NCI-H345 treated with DMSO at 0.1 percent for 48 hours (cell line): ENCODE data around the gene PRDM12.

Experiments used
- DNase-seq: peaks from one replicate; lab custom pipeline; 2025; ENCODE audit not compliant: unreplicated experiment; lab: John Stamatoyannopoulos, UW

Gene PRDM12

GRCh38 chr9:130664251-130665028, at the start of gene PRDM12:
Gene PRDM12, plus strand, starts transcription at chr9:130664594. Its CDS starts 60 bp downstream, at chr9:130664654.
- no peak for DNase-seq

DNA sequence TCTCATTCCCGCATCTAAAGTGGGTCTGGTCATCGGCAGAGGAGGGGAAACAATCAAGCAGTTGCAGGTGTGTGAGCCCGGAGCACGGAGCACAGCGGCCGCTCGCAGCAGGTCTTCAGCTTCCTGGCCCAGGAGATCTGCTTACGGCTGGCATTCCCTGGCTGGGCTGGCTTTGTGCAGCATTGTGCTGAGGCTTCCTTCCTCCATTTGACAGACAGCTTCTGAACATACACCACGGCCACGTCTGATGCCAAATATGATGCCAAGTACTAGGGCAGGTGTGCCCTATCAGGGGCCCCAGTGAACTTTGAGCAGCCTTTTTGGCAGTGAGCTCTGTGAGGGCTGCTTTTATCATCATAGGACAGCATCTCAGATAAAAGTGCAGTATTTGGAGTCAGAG, 47.9 kb upstream of the PRDM12 start:
- no peak for DNase-seq

- no peak for DNase-seq
Observed at GRCh38 chr9:130623466-130623865, 40.9 kb upstream of the PRDM12 start.

DNA sequence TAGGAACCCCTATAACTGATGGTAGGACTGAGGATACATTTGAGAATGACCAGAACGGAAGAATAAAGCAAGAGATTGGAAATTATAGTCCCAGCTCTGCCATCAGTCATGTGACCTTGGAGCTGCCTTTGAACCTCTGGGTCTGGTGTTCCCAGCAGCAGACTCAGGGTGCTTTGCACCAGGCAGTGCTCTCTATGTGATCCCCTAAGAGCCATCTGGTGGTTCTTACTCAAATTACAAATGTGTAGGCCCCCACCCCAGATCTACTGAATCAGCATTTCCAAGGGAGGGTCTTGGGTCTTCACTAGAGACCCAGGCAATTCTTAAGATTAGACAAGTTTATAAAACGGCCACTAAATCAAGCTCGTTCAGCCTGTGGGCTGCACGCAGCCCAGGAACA, 40.2 kb upstream of the PRDM12 start:
- no peak for DNase-seq

DNA sequence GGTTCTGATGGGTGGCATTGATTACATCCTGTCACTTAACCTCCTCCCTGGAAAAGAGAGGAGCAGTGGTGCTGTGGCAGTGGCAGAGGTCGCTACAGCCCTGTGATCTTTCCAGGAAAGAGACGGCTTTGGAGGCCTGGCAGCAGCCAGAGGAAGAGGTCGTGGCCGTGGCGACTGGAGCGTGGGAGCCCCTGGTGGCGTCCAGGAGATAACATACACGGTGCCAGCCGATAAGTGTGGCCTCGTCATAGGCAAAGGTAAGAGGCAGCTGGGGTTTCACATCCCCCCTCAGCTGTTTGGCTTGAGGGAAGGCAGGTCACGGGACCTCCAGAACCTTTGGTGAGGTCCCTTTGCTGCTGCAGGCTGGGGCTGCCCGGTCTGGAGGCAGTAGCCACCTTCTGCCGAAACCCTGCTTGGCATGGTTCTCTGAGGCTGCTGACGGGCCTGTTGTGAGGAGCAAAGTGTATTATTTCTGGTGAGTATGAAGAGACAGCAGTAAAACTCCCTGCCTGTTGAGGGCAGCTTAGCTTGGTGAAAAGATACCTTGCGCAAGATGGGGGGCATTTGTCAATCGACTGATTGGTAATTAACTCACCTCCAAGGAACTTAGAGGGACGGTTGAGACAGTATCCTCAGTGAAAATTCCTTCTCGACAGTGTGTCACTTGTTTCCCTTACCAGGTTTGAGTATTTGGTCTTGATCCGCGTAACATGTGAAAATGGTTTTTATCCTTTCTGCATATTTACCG, 38.0 kb upstream of the PRDM12 start:
- no peak for DNase-seq

- no peak for DNase-seq
Observed at GRCh38 chr9:130627051-130627450, 37.3 kb upstream of the PRDM12 start.

- DNase-seq: no peak
Observed at GRCh38 chr9:130627896-130628792, 36.2 kb upstream of the PRDM12 start.

DNA sequence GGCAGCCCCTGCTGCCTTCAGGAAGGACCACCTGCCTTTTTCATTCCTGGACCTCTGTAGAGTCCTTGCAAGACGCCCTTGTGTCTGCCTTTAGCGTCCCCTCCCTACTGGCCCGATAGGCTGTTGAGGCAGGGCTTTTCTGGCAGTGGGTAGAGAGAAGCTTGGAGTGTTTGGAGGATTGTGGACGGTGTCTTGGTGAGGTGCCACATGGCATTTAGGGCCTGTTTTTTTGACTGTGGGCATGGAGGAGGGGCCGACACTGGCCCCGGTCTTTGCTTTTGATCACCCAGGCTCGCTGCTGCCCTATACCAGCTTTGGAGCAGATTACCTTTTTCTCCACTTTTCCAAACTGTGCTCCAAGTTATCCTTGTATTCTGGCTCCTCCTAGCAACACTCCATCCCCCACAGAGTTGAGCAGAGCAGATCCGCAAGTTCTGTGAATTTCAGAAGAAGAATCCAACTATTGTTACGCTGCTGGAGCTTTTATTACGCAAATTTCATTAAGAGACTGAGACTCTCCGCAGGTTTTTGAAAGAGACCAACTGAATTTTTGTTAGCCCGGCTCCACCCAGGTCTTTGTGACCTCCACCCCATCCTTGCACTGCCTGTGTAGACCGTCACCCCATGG, 34.8 kb upstream of the PRDM12 start:
- no peak for DNase-seq

- DNase-seq: no peak
Observed at GRCh38 chr9:130630071-130630450, 34.3 kb upstream of the PRDM12 start.

- DNase-seq: no peak
Observed at GRCh38 chr9:130630506-130631330, 33.7 kb upstream of the PRDM12 start.

- DNase-seq: no peak
Observed at GRCh38 chr9:130631331-130632080, 32.9 kb upstream of the PRDM12 start.

DNA sequence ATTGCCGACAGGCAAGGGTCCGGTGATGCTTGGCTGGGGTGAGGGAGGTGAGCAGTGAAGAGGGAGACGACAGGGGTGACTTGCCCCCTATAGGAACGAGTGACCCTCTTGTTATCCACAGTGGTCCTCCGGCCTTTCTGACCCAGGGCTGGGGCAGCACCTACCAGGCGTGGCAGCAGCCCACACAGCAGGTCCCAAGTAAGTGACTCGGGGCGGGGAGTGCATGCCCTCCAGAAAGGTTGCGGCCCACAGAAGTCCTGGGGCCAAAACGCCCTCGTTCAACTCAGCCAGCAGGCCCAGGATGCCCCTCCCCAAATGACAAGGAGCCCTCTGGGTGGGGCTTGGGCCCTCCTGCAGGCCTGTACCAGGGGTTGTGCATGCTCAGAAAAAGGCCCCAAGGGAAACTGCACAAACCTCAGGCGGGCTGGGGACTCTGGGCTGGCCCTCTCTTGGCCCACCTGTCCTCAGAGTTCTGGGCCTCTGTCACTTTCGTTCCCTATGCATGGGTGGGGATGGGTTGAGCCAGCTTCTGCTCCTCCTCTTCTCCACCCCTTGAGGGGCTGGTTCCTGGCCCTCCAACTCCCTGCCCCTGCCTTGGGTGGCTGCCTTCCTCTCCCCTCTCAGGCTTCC, 32.2 kb upstream of the PRDM12 start:
- no peak for DNase-seq

DNA sequence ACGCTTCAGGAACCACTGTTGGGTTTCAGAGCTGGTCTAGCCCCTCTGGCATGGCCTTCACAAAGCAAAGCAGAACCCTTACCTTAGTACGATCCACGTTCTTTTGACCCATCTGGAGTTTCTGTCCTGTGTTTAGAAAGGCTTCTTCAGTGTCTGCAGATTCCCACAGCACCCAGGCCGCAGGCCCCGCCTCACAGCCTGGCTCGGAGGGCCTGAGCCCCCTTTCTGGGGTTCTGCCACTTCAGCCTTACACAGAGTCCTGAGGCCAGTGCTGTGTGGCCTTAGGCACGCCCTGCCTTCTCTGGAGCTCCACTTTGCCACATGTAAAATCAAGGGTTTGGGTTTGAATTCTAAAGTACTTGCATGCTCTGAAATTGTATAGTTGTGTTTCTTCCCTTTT, 31.6 kb upstream of the PRDM12 start:
- DNase-seq: no peak

DNA sequence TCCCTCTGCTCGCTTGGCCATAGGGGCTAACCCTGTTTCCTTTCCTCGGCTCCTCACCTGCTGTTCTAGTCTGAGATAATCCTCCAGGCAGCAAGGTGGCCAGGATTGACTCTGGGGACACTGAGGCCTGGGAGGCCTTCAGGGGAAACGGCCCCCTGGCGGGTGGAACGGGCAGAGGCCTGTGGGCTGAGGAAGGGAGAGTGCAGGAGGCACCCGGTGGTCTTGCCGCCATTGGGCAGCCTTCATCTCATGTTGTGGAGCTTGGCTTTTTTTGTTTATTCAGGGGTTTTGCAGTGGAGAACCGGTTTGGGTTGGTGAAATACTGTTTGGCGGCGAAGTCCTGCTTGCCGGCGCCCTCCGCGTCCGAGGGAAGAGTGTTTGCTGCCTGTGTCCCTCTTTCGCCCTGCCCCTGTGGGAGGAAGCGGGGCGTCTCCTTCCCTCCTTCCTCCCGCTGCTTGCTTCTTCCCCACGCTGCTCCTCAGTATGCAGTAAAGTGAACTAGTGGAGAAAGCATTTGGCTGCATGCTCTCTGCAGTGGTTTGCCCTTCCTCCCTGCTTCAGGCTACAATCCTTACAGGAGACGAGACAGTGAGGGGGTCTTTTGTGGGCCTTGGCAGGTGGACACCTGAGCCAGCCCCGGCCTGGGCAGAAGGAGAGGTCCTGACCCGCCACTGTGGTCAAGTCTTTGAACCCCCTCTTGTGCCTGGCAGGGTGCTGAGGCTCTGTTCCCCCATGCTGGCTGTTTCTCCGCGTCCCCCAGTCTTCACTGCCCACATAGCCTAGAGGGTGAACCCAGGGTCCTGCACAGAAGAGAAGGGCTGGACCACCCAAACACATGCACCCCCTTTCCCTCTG, 30.8 kb upstream of the PRDM12 start:
- no peak for DNase-seq

GRCh38 chr9:130634191-130634768, 30.1 kb upstream of the PRDM12 start:
- DNase-seq: no peak

DNA sequence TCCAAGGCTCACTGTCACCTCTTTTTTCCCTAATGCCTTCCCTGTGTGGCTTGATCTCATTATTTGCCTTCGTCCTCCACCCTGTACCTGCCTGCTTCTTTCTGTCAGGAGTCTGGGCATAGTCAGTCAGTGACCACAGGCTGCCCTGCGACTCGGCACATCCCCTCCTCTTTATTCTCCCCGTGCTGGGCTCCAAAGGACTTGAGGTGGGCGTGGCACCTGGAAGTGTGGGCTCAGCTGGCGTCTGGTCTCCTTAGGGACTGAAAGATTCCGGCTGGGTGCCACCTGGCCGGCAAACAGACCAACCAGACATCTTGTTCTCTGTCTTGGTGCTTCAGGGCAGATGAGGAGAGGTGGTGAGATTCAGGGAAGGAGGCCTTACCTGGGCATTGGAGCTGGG, 29.6 kb upstream of the PRDM12 start:
- DNase-seq: no peak

- DNase-seq: no peak
Observed at GRCh38 chr9:130635306-130635705, 29.1 kb upstream of the PRDM12 start.
